Stimulated activated CD8-positive, alpha-beta memory T cell treated with anti-CD3 and anti-CD28 coated beads, Interleukin-12 subunit alpha, Interleukin-12 subunit beta, amount 100 ng/mL, for 24 hours (primary cell): ENCODE results near the gene PAK1.
A peak's percentile ranks its signal among the peaks of the same experiment; 100 is the strongest.
"Not testable (repeated sequence)": the region's sequence is repeated elsewhere in the genome, so short reads cannot be mapped to it uniquely, and the experiment has no call there.

Experiments
- DNase-seq: peaks from one replicate; pipeline ENCODE4 v3.0.0-alpha.2; 2020; ENCODE audit errors: extremely low read depth

PAK1 gene

DNA sequence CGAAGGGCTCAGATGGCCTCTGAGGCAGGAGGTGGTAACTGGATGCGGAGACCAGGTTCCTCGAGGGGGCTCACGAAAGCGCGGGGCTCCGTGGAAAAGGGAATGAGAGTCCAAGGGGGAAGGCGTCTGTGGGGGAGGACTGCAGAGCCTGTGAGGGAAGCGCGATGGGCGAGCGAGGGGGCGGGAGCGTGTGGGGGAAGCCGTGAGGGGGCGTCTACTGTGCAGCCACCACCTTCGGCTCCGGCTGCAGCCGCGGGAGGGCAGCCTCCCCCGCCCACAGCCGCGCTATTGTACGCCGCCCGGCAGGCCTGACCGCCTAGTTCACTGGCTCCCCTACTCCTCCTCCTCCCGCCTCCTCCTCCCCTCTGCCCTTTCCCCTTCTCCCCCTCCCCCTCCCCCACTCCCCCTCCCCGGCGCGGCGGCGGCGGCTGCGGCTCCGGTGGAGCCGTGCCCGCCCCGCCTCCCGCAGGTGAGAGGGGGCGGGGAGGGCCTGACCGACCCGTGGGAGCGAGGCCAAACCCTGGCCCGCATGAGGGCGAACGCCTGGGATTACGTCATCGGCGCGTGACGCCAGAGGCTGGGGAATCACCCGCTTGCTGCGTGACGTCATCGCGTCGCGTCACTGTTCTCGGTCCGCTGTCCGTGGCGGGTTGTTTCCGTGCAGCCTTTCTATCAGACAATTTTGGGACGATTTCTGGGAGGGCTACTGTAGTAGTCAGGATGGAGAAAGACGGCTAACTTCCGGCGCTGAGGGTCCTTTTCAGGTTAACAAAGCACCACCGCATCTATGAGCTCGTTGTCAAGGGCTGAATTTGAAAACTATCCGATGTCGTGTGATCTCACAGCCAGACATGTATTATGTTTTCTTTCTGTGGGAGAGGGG is at the start of gene PAK1:
PAK1 (minus strand) TSS at position 294 of the 883 bp plus-strand sequence. CDS start 81,574 bp downstream, outside the sequence.
- peak; percentile 68 for DNase-seq

DNA sequence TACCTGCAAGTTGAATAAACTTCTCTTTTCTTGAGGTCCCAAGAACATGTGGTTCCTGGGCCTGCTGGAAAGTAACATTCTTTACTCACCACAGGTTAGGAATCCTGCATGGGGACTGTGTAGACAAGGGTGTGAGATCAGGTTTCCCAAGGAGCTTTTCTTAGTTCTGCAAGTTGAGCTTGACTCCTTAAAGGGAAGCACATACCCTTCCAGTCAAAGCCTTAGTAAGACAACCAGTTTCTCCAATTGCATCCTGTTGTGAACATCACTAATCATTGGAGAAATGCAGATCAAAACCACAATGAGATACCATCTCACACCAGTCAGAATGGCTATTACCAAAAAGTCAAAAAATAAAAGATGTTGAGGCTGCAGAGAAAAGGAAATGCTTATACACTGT is 48.3 kb upstream of the PAK1 start:
- no peak for DNase-seq

DNA sequence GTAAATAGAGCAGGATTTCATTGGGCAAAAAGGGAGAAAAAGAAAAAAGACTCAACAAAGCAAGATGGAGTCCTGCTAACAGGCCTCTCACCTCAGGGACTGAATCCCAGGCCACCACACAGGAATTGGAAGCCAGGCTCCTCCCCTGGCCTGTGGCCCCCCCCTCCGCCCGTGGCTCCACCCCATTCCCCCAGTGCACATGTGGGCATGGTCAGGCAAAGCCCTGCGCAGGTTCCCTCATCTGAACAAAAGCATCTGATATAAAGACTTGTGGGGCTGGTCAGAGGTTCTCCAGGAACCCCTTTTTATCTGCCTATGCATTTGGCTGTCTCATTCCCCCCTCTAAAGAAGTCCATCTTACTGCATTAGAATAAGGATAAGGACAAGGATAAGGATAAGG is 46.0 kb upstream of the PAK1 start:
- no peak for DNase-seq

DNA sequence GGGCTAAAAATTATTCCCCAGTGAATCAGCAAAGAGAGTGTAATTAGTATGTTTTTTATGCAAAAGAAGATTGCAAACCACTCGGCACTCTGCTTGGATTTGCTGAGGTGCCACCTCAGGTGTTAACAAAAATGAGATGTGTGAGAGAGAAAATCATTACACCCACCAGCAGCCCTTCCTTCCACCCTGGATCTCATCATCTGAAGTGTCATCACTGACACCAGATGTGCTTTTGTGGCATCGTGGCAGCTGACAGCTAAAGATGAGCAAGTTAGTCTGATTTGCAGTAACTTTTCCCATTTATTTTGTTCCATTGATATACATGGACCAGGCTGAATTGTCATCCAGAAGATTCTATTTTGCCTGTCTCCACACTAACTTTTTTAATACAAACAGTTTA is 44.6 kb upstream of the PAK1 start:
- no peak for DNase-seq

DNA sequence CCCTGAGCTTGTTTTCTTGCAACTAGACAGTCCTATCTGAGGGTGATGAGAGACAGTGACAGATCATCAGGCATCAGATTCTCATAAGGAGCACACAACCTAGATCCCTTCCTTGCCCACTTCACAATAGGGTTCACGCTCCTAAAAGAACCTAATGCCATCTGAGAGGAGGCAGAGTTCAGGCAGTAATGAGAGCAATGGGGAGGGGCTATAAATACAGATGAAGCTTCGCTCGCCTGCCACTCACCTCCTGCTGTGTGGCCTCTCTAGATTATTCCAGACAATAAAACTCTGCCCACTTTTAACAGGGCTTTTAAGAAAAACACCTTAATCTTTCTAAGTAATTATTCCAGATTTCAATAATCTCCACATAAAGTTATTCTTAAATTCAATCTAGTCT is 43.9 kb upstream of the PAK1 start:
- no peak for DNase-seq

DNA sequence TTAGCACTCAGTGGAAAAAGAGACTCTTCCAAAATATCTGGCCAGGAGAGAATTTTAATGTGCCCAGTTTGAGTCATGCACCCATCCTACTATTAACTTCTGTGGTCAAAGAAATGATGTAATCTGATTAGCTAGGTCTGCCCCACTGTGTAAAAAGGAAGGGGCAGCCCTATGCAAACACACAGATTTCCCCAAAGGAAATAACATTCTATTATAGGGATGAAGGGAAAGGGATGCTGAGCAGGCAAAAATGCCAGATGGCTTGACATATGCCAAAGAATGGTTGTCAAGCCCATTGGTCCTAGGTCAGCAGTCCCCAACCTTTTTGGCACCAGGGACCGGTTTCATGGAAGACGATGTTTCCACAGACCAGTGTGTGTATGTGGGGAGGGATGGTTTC is 43.3 kb upstream of the PAK1 start:
- DNase-seq, result no peak

DNA sequence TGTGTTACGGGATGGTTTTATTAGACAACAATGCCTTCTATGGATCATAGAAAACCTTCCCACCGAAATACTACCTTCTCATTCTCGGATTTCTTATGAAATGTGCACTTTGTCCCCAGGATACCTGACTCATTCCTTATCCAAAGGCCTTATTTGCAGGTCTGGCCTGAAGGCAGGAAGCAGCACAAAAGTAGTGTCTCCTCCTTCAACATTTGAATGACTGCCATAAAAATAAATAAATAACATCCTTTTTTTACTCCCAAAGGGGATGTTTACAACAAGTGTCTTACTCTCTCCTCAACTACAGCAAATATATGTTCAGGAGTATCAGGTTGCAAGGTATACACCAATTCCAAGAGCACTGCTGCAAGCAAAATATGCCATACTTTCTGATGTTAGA is 41.6 kb upstream of the PAK1 start:
- no peak for DNase-seq

DNA sequence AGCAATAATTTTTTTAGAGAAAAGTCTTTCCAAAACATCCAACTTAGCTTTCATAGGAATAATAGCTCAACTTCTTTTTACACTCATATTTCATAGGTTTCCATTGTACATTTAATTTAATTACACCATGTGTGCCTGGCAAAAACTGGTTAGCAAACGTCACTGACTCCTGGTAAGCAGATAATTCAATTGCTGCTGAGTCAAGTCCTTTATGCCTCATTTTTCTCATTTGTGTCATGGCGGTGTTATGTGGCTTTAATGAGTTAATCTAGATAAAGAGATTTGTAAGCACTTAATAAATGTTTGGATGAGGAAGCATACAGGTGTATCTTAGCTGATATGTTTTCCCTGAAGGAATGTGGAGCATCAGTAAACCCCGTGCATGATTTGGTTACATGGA is 41.2 kb upstream of the PAK1 start:
- DNase-seq, result no peak

DNA sequence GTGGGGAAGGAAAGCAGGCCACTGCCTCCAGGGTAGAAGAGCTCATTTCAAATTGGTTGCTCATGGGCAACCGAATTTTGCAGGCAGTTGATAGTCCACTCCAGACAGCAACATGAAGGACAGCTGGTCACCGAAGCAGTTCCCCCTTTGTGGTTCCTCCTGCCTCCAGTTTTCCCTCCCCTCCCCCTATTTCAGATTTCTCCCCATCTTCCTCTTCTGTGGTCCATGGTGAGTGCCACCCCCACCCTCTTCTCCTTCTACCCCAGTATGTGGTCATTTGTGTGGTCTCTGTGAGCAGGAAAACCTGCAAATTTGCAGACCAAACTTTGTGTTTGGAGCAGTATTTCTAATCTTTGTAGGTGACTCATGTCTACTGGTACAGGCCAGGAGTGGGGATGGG is 38.2 kb upstream of the PAK1 start:
- no peak for DNase-seq

DNA sequence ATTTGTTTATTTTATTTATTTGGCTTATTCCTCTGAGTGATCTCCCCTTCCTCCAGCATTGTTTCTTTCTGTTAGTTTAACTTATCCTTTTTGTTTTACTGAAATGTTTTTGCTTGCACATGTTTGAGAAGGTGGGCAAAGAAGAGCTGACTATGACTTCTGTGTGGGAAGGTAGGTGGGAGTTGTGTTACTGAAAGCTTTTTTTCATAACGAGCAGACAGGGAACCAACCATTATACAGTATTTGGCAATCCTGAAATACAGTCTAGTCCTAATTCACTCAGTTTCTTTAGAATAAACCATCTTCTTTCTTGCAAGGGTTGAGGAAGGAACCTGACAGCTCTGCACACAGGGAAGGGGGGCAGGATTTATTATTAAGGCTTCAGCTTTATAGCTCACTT is 37.0 kb upstream of the PAK1 start:
- no peak for DNase-seq

DNA sequence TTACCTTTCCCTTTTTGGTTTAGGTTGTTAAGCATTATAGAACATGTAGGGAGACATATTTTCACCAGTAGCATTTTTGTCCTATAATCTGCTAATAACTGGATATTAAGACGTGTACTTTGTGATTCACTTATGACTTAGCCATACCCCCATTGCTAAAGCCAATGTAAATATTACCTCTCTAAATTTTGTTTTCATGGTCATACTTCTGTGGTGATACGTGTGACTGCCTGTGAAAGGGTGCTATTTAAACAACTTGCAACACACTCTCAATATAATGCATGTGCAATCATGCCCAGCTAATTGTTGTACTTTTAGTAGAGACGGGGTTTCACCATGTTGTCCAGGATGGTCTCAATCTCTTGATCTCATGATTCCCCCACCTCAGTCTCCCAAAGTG is 36.2 kb upstream of the PAK1 start:
- DNase-seq, result no peak

DNA sequence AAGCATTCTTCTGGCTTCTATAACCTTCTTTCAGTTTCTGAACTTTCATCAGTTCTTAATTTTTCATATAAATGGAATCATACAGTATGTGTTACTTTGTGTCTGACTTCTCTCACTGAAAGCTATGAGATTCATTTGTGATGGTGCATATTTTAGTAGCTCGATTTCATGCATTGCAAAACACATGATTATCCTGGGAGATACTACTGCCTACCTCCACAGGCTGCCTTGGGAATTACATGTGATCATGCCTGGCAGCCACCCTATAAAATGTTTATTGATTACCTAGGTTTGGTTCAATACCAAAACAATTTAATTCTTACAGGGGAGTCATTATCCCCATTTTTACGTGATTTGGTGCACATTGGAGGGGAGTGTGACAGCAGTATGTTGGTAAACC is 34.1 kb upstream of the PAK1 start:
- no peak for DNase-seq

DNA sequence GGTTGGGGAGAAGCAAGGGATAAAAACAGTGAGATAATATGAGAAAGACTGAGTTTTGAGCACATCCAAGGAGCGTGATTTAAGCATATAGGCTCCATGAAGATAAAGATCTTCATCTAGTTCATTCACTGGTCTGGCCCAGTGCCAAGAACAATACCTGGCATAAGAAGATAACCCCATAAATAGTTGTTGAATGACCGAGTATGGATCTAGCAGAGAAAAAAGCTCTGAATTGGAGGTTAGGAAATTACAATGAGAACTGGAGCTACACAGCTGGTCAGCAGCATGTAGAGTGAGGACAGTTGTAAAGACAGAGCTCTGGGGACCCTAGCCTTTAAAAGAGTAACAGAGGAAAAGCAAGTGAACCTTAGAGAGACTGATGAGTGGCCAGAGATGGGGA is 33.0 kb upstream of the PAK1 start:
- DNase-seq, result no peak

DNA sequence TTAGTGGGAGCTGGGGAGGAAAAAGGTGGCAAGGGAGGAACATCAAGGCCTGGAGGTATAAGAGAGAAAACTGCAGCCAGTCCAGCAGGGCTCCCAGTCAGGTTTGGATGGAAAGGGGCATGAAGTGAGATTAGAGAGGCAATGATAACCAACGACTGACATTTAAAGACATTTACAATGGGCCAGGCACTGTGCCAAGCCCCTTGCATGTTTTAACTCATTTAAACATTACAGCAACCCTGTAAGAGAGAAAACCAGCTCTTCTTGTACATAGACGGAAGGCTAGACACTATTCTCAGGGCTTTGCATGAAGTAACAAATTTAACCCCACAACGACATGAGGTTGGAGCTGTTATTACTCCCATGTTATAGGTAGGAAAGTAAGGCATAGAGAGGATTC is 32.1 kb upstream of the PAK1 start:
- DNase-seq, result no peak

DNA sequence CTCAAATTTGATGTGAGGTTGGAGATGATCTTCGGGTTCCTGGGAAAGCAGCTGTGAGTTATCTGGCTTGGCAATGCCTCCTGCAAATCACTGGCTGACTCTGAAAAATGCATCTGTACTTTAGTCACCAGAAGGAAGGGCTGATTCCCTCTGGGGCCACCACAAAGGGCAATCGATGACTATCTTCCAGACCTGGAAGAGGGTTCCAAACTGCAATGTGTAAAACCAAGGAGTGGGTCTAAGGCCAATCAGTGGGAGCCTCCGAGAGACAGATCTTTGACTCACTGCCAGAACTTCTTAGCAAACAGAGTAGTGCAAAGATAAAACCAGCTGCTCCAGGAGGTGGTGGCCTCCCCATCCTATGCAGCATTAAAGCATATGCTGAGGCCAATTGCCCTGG is 29.1 kb upstream of the PAK1 start:
- DNase-seq, result no peak

DNA sequence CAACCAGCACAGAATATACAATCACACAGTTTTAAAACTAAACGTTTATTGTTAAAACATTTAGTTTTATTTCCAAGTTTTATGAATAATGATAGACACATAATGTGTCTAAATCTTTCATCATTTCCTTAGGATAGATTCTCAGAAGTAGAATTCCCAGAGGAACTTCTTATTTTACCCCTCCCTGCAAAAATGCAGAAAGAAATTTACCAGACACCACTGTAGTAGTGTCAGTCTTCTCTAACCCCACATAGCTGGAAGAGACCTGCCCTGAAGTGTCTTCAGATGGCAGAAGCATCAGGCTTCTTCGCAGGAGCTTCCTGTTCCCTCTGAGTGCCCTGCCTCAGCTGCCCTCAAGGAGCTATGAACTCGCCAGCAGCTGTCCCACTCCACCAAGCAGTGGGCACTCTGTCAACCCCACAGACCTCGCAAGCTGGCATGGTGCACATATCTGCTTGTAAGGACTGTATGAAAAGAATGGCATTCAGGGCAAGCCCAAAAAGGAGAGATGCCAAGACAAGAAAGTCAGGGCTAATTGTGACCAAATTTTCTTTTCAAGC is 28.5 kb upstream of the PAK1 start:
- DNase-seq, result no peak

DNA sequence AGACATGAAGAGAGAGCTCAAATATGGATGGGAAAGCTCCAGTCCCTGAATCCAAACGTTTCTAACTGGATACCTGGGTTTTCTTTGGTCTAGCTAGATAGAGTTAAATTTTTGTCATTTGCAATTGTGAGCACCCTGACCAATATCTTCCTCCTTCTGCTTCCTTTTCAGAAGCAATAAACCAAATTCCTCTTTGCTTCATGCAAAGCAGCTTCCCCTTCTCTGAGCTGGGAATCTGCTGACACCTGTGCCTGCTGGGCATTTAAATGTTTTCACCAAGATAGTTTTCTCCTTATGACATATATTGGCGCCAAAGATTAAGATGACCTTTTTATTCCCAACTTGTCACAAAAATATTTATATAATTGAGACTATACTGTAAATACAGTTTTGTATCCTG is 27.9 kb upstream of the PAK1 start:
- DNase-seq, result no peak

DNA sequence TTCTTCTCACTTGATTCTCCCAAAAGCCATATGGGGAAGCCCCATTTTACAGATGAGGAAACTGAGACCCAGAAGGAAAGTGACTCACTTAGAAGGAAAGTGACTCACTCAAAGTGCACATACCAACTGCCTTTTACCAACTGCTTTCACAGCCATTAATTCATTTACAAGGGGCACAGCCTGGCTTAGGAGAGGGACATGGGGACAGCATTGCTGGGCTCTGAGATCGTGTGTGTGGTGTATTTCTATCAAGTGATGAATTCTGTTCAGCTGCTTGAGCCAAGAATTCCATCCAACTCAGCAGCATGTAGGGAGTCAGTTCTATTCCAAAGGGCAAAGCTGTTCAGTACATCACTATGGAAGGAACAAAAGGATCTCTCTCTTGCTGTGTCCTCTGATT is 23.5 kb upstream of the PAK1 start:
- no peak for DNase-seq

DNA sequence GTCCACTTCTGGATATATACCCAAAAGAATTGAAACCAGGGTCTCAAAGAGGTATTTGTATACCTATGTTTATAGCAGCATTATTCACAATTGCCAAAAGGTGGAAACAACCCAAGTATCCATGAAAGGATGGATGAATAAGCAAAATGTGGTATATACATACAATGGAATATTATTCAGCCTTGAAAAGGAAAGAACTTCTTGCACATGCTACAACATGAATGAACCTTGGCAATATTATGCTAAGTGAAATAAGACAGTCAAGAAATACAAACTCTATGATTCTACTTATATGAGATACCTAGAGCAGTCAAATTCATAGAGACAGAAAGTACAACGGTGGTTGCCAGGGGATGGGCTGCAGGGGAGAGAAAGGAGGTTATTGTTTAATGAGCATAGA is 21.6 kb upstream of the PAK1 start:
- no peak for DNase-seq

DNA sequence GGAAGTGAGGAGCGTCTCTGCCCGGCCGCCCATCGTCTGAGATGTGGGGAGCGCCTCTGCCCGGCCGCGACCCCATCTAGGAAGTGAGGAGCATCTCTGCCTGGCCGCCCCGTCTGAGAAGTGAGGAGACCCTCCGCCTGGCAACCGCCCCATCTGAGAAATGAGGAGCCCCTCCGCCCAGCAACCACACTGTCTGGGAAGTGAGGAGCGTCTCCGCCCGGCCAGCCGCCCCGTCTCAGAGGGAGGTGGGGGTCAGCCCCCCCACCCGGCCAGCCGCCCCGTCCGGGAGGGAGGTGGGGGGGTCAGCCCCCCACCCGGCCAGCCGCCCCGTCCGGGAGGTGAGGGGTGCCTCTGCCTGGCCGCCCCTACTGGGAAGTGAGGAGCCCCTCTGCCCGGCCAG is 16.1 kb upstream of the PAK1 start:
- not testable (repeated sequence) for DNase-seq

DNA sequence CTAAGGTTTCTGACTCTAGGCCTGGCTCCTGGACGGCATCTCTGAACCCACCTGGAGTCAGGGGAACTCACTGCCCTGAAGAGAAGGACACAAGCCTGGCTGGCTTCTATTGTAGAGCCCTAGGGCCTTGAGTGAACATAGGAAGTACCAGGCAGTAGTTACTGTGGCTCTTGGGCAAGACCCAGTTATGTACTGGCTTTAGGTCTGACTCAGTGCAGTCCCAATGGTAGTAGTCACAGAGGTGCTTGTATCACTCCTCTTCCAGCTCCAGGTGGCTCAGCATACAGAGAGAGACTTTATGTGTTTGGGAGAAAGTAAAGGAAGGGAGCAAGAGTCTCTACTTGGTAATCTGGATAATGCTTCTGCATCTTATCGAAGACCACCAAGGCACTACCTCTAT is 13.9 kb upstream of the PAK1 start:
- DNase-seq, result no peak

DNA sequence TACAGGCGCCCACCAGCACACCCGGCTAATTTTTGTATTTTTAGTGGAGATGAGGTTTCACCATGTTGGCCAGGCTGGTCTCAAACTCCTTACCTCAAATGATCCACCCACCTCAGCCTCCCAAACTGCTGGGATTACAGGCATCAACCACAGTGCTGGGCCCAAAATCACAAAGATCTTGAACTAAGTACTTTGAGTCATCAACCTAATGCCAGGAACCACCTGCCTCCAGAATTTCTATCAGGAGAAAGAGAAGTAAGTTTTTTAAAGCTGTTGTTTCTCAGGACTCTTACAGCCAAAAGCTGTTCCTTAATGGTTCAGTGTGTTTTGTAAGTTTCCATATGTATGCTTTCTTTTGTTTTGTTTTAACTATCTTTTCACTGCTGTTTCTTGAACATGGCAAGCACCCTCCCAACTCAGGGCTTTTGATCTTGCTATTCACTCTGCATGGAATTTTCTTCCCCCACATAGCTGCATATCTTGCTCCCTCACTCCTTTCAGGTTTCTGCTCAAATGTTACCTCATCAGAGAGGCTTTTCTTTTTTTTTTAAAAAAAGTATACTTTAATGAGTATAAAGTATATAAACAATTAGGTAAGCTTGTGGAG is 6.0 kb upstream of the PAK1 start:
- no peak for DNase-seq

DNA sequence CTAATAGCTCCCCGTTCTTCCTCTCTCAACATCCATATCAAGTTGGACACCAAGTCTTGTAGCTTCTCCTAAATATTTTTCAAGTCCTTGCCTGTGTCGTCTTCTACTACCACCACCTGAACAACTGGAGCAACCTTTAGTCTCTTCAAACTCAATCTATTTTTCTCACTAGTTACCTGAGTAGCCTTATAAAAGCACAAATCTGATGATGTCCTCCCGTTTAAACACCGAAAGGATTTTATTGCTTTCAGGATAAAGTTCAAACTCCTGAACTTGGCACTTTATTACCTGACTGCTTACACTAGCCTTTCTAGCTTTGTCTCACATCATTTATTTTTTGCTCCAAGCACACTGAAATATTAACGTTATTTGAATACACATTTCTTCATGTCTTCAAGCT is 1.3 kb upstream of the PAK1 start:
- no peak for DNase-seq
